Uterus (tissue), 2 donors: ENCODE data around the gene BICD1.

Experiments used
- CTCF ChIP-seq, 4 experiments: fragments of 200-600 bp in 2 of 4; fragments of 450-650 bp in 2 of 4; sonication (generic) in 2 of 4; IDR thresholded peaks; one replicate each; pipeline ENCODE4 v1.5.1; 2016 to 2019; ENCODE audit warnings: antibody characterized with exemption in 4 of 4, mild to moderate bottlenecking in 2 of 4, moderate library complexity in 1 of 4
- POLR2A ChIP-seq, 2 donors: fragments of 450-650 bp; IDR thresholded peaks; one replicate each; pipeline ENCODE4 v1.6.1; 2016; ENCODE audit warnings: antibody characterized with exemption in 2 of 2, mild to moderate bottlenecking in 1 of 2, moderate library complexity in 1 of 2

- no peak for TF ChIP-seq POLR2A (IDR thresholded peaks at IDR 0.05)
- no peak for TF ChIP-seq CTCF (IDR thresholded peaks at IDR 0.05)
Observed at GRCh38 chr12:32117316-32117715, 10.7 kb downstream of the BICD1 start.
